MCF 10A (cell line): ENCODE results near the gene ARID3B. TPM values are rescaled to one million over a fixed set of nuclear protein-coding genes. Genes with fewer than 3 reads are reported as not detected.

Experiments used
- total RNA-seq: library from RNA; stranded (reverse); gene quantifications from 2 replicates; pipeline ENCODE4 v1.2.3, GENCODE V29; 2022

ARID3B gene
- total RNA-seq, 1 experiment from 2014 or later, result 4.7 TPM

Other genes with a start within 250 kb of the ARID3B start
- gene CYP11A1, start 173.6 kb upstream of the ARID3B start, total RNA-seq, result not detected in 2 replicates
- gene SEMA7A, start 107.3 kb upstream of the ARID3B start, total RNA-seq, result 0.81 and 1.6 TPM in 2 replicates
- 55.5 and 56.4 TPM in 2 replicates for gene UBL7, start 80.1 kb upstream of the ARID3B start, total RNA-seq
- 57.8 and 62.8 TPM in 2 replicates for gene CLK3, start 74.6 kb downstream of the ARID3B start, total RNA-seq
- 42.8 and 53.3 TPM in 2 replicates for gene EDC3, start 154.8 kb downstream of the ARID3B start, total RNA-seq
- gene CYP1A1, start 184.3 kb downstream of the ARID3B start, total RNA-seq, result not detected in 2 replicates
- not detected in 2 replicates for gene CYP1A2, start 207.6 kb downstream of the ARID3B start, total RNA-seq
- 50.4 and 65.3 TPM in 2 replicates for gene CSK, start 240.9 kb downstream of the ARID3B start, total RNA-seq